Activated T-cell treated with anti-CD3 and anti-CD28 coated beads, Interleukin-2, amount 50 U/mL, for 4 hours (primary cell): Measurements from ENCODE around the gene FCHSD1. TPM values are rescaled to one million over a fixed set of nuclear protein-coding genes. Genes with fewer than 3 reads are reported as not detected.
A peak's percentile ranks its signal among the peaks of the same experiment; 100 is the strongest.

Experiments
- ATAC-seq, 2 donors: fragments of 200-7000 bp; cut with Tn5 transposase; one replicate each; pipeline ENCODE4 v1.10.0; 2021
- DNase-seq: peaks from one replicate; pipeline ENCODE4 v3.0.0-alpha.2; 2020
- H3K27me3 Mint-ChIP-seq: one replicate; pipeline ENCODE4 v1.8.0; 2021; ENCODE audit warnings: low read depth, mixed read lengths
- H3K36me3 Mint-ChIP-seq: one replicate; pipeline ENCODE4 v1.8.0; 2022; ENCODE audit warnings: mixed read lengths; ENCODE audit not compliant: insufficient read depth
- H3K4me1 Mint-ChIP-seq: one replicate; pipeline ENCODE4 v1.8.0; 2021; ENCODE audit warnings: low read depth, mixed read lengths
- H3K4me3 Mint-ChIP-seq: one replicate; pipeline ENCODE4 v1.8.0; 2021; ENCODE audit warnings: mild to moderate bottlenecking, moderate library complexity, mixed read lengths
- H3K9me3 Mint-ChIP-seq: one replicate; pipeline ENCODE4 v1.8.0; 2021; ENCODE audit warnings: mixed read lengths
- total RNA-seq, 3 donors: library from RNA; stranded (reverse); gene quantifications; one replicate each; pipeline ENCODE4 v1.2.1, GENCODE V29; 2021

FCHSD1 gene
- total RNA-seq, 3 donors from 2014 or later, result 20.5 to 29.7 (median 22.1) TPM

DNA sequence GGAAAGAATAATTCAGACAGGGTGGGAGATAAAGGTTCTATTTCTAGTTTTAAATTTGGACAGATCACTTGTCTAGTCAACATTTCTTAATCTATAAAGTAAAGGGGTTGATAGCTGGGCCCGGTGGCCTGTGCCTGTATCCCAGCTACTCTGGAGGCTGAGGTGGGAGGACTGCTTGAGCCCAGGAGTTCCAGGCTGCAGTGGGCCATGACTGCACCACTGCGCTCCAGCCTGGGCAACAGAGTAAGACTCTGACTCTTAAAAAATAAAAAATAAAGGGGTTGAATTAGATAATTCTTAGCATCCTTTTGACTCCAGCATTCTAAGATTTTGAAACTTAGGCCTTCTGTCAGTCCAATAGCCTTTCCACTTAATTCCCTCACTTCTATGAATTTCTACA is 43.2 kb downstream of the FCHSD1 start:
- DNase-seq, result no peak
- Mint-ChIP-seq H3K4me3 (peak overlapping the region; percentile 36), H3K36me3 (peaks cover 15% of the 10 kb centered on the region), H3K27me3 (no peaks in the 10 kb centered on the region), H3K4me1 (peaks cover 84% of the 10 kb centered on the region), H3K9me3 (no peaks in the 10 kb centered on the region)
- ATAC-seq, result no peak

DNA sequence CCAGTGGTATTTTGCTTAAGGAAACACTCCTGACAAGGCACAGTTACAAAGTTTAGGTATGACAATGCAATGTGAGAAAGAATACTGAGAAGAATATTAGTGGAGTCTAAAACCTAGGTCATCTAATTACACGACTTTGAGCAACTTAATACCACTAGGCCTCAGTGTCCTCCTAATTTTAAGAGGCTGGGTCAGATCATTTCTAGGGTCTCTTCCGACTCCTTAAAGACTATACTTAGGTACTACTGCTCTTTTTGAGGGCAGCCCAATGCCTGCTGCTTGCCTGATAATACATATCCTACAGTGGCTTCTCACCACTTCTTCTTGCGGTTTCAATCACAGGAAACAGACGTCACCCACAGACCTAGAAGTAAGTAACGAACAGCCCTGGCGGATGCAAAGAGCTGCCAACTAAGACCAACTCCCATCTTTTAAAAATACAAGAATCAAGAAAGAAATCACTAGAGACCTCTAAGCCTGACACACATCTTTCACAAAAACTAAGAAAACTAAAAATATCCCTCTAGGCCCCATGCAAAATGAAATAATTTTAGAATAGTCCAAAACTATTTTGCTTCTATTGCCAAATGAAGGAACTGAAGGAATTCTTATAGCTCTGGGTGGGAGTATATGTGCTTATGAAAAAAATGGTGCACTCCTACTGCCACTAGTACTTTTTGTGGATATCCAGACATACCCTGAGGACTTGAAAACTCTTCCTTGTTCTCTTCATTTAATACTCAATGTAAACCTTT is 45.5 kb downstream of the FCHSD1 start:
- Mint-ChIP-seq H3K27me3 (no peaks in the 10 kb centered on the region), H3K4me3 (peak overlapping the region; percentile 46), H3K4me1 (peaks cover 86% of the 10 kb centered on the region), H3K36me3 (peaks cover 9% of the 10 kb centered on the region), H3K9me3 (no peaks in the 10 kb centered on the region)
- DNase-seq, result peak; percentile 57
- peak; percentile 95 to 96 for ATAC-seq

DNA sequence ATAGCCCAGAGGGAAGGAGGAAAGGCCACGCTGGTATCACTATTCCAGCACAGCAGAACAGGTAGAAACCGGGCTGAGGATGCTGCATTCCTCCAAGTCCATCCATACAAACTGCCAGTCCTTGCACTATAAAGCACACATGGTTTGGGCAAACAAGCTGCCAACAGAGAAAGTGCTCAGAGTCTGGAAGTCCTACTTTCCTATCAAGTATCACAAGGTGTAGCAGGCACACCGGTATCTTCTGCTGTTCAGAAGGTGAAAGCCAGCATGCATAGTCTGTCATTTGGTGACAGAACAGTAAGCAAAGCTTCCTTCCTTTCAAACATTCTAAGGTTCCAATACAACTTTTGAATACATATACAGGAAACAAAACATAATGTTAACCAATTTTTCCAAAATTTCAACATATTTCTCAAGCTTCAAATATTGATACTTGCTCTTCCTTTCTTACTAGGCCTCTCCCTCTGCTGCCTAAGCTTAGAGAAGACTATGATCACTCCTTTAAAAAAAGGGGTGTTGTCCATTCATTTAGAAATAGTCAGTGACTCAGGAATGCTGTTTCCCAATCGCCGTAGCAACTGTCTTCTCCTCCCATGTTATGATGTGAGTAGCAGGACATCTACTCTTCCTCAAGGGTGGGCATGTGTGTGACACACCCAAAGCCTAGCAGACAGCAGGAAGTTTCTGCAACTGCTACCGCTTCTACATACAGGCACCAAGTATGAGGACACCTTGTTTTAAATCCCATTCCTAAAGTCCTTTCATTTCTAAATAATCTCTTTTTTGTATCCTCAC is 47.1 kb downstream of the FCHSD1 start:
- Mint-ChIP-seq H3K27me3 (no peaks in the 10 kb centered on the region), H3K4me1 (peaks cover 92% of the 10 kb centered on the region), H3K9me3 (no peaks in the 10 kb centered on the region), H3K36me3 (peaks cover 5% of the 10 kb centered on the region), H3K4me3 (peak overlapping the region; percentile 50)
- DNase-seq (no peak), ATAC-seq (peak; percentile 32 to 35)

DNA sequence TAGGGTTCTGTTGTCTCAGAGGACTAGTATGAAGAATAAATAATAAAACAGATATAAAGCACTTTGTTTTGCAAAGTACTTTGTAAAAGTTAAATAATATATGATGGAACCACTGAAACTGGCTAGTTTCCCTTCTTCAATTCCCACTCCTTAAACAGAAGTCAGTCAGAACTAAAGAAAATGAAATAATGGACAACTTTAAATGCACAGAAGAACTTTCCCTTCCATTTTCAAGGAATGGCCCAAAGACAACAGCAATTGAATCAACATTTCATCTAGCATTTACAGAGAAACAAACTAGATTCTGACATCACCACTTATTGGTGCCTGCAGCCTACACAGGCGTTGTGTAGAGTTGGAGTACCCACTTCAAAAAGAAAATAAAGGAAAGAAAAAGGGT is 48.6 kb downstream of the FCHSD1 start:
- H3K9me3 Mint-ChIP-seq, result no peaks in the 10 kb centered on the region
- H3K36me3 Mint-ChIP-seq, result peaks cover 4% of the 10 kb centered on the region
- H3K27me3 Mint-ChIP-seq, result no peaks in the 10 kb centered on the region
- ATAC-seq (no peak), DNase-seq (no peak)
- peak overlapping the region; percentile 31 for H3K4me3 Mint-ChIP-seq
- peaks cover 91% of the 10 kb centered on the region for H3K4me1 Mint-ChIP-seq

DNA sequence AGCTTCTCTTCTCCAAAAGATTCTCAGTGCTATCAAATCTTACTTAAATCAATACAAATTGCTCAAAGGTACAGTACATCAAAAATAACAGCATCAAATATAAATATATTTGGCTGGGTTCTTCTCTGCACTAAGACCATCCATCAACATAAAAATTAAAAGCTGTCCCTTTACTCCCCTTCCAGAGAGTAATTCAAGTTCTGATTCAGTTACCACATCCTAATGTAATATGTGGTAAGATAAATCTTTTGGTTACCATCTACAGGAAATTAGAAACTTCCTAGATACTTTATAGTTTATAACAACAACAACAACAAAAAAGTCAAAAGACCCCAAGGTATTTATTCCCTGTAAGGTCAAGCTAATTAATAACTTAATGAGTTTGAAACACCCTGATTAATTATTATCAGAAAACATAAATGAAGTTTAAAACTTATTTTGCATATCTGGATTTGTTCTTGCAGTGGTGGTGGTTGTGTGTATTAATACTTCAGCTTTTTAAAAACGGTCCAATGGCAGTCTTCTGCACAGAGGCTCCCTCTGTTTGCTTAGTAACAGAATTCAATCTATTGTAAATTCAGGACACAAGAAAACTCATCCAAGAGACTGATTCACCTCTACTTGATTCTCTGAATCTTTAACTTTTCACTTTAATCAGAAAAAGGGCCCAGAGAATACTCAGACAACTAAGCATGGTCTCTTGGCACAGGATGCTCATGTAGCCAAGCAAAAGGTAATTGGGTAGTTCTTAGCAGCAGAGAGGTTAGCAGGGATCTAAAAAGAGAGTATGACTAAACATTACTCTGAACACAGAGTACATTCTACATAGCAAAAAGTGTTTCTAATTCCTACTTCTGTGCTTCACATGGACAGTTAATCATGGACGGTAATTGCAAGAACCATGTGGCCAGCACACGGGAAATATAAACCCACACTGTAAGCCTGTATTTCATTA is 52.5 kb downstream of the FCHSD1 start:
- Mint-ChIP-seq H3K4me3 (peak overlapping the region; percentile 31), H3K9me3 (no peaks in the 10 kb centered on the region), H3K36me3 (peaks cover 4% of the 10 kb centered on the region), H3K27me3 (no peaks in the 10 kb centered on the region), H3K4me1 (peaks cover 74% of the 10 kb centered on the region)
- DNase-seq, result no peak
- ATAC-seq, result peak; percentile 65 to 82

DNA sequence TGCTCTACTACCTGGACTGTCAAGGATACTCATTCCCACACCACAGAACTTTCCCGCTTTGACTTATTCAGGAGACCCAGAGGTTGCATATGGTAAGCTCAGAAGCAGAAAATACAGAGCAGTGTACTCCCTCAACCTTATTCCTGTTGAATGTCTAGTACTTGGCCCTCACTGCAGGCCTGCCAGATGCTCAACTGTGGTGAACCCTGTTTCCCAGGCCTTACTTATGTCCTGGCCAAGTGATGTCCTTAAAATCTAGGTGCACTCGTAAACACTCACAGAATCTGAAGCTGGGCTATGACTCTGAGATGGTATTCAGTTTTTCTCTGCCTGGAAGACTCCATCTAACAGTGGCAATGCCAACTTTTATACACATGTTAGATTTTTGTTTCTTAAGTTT is 53.4 kb downstream of the FCHSD1 start:
- peaks cover 4% of the 10 kb centered on the region for H3K36me3 Mint-ChIP-seq
- ATAC-seq (no peak), DNase-seq (no peak)
- H3K4me1 Mint-ChIP-seq, result peaks cover 69% of the 10 kb centered on the region
- no peaks in the 10 kb centered on the region for H3K9me3 Mint-ChIP-seq
- H3K4me3 Mint-ChIP-seq, result peak overlapping the region; percentile 8
- no peaks in the 10 kb centered on the region for H3K27me3 Mint-ChIP-seq

DNA sequence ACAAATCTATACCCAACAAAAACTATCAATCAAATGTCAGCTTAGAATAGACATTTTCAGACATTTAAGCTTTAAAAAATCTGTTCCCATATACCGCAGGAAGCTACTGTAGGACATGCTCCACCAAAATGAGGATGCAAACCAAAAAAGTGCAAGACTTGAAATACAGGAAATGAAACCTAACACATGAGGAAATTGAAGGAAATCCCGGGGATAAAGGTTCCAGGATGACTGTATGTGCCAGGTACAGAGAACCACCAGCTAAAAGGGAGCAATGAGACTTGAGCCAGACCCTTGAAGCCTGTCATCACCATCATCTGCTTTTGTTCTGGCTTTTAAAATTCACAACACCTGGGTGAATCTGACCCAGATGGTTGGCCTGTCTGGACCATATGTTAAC is 53.8 kb downstream of the FCHSD1 start:
- Mint-ChIP-seq H3K4me1 (peaks cover 69% of the 10 kb centered on the region), H3K4me3 (no peak overlapping the region), H3K27me3 (no peaks in the 10 kb centered on the region), H3K36me3 (peaks cover 4% of the 10 kb centered on the region), H3K9me3 (no peaks in the 10 kb centered on the region)
- no peak for DNase-seq
- ATAC-seq, result no peak

DNA sequence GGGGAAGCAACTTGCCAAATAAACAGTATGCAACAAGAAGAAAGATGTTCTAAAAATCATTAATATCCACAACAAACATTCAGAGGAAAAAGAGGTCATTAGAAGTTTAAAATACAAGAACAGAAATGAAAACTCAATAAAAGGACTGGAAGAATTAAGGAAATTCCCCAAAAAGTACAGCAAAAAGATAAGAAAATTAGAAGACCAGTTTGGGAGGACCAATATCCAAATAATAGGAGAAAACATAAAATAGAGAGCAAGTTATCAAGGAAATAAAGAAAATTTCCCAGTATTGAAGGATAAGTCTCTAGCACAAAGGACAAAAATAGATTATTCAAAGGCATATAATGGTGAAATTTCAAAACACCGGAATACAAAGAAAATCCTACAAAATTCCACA is 54.4 kb downstream of the FCHSD1 start:
- Mint-ChIP-seq H3K4me1 (peaks cover 70% of the 10 kb centered on the region), H3K9me3 (no peaks in the 10 kb centered on the region), H3K27me3 (no peaks in the 10 kb centered on the region), H3K36me3 (peaks cover 7% of the 10 kb centered on the region), H3K4me3 (no peak overlapping the region)
- ATAC-seq (no peak), DNase-seq (no peak)

DNA sequence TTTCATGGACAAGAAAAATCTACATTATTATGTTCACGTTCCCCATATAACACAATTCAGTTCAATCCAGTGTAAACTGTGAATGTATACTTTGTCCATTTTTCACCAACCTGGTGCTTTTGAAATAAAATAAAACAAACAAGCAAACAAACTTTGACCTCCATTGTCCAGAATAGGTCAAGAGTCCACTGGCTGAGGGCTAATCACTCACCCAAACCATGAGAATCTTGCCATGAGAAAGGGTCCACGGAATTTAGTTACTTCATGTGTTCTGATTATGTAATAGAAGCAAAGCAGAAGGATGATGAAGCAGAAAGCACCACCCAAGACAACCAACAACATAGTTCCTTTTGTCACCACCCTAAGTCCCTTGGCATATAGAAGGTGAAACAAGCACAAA is 61.1 kb downstream of the FCHSD1 start:
- Mint-ChIP-seq H3K4me3 (no peak overlapping the region), H3K36me3 (peaks cover 19% of the 10 kb centered on the region), H3K27me3 (no peaks in the 10 kb centered on the region), H3K4me1 (peaks cover 46% of the 10 kb centered on the region), H3K9me3 (no peaks in the 10 kb centered on the region)
- ATAC-seq (no peak), DNase-seq (no peak)

Other genes with a start within 250 kb of the FCHSD1 start
- gene PCDHGA9, start 248.6 kb downstream of the FCHSD1 start, total RNA-seq, result under 1 TPM; 0.13 to 0.18 (median 0.16) TPM
- gene PCDHGB6, start 243.4 kb downstream of the FCHSD1 start, total RNA-seq, result under 1 TPM; 0.08 to 0.22 (median 0.18) TPM
- under 1 TPM; 0.25 to 0.68 (median 0.40) TPM for gene PCDHGA10, start 238.4 kb downstream of the FCHSD1 start, total RNA-seq
- gene PCDHGB7, start 233.7 kb downstream of the FCHSD1 start, total RNA-seq, result under 1 TPM in 1 of 3 donors, not detected in 2; 0.15 TPM
- gene PCDHGA11, start 230.4 kb downstream of the FCHSD1 start, total RNA-seq, result under 1 TPM; 0.05 to 0.13 (median 0.05) TPM
- gene PCDHGA12, start 220.9 kb downstream of the FCHSD1 start, total RNA-seq, result under 1 TPM; 0.11 to 0.24 (median 0.20) TPM
- under 1 TPM; 0.22 to 0.55 (median 0.48) TPM for gene PCDHGC3, start 175.5 kb downstream of the FCHSD1 start, total RNA-seq
- not detected for gene PCDHGC4, start 166.4 kb downstream of the FCHSD1 start, total RNA-seq
- not detected for gene PCDHGC5, start 162.3 kb downstream of the FCHSD1 start, total RNA-seq
- 100 to 1,000 TPM; 243 to 289 (median 269) TPM for gene DIAPH1, start 32.4 kb downstream of the FCHSD1 start, total RNA-seq
- gene HDAC3, start 14.6 kb downstream of the FCHSD1 start, total RNA-seq, result 10 to 100 TPM; 66.1 to 73.8 (median 71.7) TPM
- gene RELL2, start 14.4 kb downstream of the FCHSD1 start, total RNA-seq, result 10 to 100 TPM; 25.8 to 30.4 (median 29.5) TPM
- gene ARAP3, start 30.8 kb upstream of the FCHSD1 start, total RNA-seq, result 1 to 10 TPM in 2 of 3 donors, under 1 TPM in 1; 0.56 to 2.0 (median 1.1) TPM
- under 1 TPM; 0.05 to 0.24 (median 0.14) TPM for gene PCDH1, start 227.0 kb upstream of the FCHSD1 start, total RNA-seq